Measurements from ENCODE around the gene INVS.
"Not testable (repeated sequence)": the region's sequence is repeated elsewhere in the genome, so short reads cannot be mapped to it uniquely, and the experiment has no call there.

The INVS gene

GRCh38 chr9:100202806-100203205 is 103.8 kb downstream of the INVS start:
- DNase-seq = no peak

DNA sequence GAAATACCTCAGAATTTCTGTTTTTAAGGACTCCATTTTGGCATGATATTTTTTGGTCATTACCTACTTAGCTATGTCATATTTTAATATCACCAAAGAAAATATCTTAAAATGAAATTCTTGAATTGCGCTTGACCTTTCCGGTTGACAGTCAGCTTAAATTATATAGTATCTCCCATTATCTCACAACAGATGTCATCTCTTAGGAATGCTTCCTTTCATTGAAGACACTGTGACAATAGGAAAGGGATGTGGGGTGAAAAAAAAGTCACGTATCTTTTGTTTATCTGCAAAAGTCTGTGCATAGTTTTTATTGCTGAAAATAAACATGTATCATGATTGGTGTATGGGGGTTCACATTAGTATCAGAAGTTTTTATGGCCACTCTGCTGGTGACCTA is 105.8 kb downstream of the INVS start:
- no peak for DNase-seq

DNA sequence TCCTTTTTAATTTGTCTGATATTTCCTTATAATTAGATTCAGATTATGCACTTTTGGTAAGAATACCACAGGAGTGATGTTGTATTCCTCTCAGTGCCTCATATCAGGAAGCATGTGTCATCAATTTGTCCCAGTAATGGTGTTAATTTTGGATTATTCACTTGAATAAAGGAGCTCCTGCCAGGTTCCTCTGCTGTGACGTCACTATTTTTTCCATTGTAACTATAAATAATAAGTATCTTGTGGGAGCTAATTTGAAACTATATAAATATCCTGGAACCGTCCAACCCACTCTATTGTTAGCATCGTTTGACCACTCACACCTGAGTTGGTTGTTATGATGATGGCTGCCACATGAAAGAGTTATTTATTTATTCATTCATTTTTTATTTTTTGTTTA is 107.9 kb downstream of the INVS start:
- DNase-seq = no peak

- DNase-seq = no peak
Observed at GRCh38 chr9:100208673-100209072, 109.6 kb downstream of the INVS start.

GRCh38 chr9:100211476-100211875 is 112.4 kb downstream of the INVS start:
- DNase-seq = no peak

DNA sequence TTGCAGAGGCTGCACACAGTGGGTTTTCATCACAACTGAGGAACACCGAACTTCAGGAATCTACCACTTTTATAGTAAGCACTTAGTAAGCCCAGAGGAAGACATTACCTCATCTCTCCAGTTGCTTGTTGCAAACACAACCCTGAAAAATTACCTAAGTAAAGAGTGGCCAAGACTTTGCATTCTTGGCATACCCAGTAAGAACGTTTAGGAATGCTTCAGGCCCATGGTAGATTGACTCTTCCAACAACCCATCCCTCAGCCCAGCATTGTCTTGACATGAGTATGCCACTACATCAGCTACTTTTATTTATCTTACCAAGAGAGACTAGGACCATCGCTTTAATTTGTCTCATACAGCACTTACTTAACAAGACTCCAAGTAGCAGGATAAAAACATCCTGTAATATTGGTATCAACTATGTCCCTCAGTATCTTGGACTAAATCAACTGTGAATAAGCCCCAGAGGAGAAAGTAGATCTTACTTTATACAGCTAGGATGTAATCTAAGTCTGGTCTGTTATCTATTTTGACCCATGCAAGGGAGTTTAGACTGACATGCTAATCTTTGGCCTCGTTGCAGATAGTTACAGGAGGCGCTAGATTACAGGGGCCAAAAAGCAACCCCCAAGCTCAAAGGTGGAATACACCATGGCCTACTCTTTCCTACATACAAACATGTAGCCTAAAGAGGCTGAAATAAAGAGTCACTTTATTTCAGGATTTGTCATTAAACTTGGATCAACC is 114.9 kb downstream of the INVS start:
- DNase-seq = no peak

DNA sequence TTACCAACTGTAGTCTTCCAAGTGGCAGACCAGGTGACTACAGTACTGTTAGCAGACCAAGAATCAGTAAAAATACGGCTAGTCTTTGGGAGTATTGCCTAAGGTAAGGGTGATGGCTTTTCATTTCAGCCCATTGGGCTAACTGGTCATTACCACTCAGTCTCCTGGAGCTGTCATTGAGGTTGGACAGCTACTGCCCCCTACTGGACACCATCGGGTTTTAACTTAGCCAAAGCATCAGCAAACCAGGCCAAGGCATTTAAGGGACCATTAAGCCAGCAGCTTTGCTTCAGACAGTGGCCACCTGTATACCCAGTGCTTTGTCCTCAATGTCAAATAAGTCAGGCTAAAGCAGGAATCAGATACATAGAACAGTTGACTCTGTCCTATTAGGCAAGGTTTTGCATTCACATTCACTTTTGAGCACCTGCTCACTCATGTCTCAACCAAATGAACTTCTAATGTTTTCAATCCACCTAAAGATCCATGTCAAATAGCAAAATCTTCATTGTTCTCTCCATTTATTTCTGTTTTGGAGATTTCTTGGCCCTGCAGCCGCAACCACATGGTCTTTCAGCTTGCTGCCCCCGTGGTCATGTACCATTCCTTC is 117.2 kb downstream of the INVS start:
- DNase-seq = peak; percentile 68 to 69

DNA sequence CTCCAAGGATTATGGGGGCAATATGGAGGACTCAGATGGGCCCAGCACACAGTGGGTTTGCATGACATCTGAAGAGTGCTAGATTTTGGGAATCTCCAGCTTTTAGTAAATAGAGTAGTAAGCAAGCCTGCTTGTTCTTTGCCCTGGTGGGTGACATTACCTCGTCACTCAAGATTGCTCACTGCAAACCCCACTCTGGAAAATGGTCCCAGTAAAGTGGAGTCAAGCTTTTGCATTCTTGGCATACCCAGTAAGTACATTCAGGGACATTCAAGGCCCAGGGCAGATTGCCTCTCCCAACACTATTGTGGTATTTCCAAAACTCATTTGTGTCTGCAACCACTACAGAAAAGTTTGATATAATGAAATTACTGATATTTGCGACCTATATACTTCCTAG is 118.5 kb downstream of the INVS start:
- DNase-seq = no peak

DNA sequence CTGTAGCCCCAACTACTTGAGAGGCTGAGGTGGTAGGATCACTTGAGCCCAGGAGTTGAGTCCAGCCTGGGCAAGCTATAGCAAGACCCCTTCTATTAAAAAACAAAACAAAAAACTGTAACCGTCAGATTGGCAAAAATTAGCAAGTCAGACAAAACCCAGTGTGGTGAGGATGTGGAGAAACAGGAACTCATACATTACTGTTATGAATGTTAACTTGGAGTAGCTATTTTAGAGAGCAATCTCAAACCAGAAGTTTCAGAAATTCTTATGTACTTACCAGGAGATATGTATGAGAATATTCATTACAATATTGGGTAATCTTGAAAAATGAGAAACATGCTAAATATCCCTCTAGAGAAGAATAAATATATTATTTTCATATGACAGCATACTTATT is 120.3 kb downstream of the INVS start:
- no peak for DNase-seq

DNA sequence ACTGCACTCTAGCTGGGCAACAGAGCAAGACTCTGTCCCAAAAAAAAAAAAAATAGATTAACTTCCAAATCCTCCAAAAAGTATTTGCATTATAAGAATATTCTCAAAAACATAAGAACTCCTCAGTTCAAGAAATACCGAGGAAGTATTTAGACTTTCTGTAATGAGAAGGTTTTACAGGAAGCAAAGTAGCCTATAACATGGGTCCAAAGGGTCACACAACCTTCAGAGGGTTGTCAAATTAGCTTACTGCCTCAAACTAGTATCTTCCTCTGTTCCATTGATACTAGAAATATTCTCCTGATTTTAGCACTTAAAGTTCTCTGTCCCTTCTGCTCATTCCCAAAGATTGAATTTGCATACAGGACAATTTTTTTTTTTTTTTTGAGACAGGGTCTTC is 121.9 kb downstream of the INVS start:
- DNase-seq = no peak

DNA sequence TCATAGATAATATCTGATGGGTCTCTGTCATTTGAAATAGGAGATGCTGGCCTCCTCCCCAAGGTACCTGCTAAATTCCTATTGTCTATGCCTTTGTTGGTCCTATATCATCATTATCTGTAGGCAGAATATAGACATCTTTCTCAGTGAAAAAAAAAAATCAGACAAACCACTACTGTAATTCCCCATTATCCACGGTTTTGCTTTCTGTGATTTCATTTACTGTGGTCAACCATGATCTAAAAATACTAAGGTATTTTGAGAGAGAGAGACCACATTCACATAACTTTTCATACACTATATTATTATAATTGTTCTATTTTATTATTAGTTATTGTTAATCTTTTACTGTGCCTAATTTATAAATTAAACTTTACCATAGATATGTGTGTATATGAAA is 122.5 kb downstream of the INVS start:
- DNase-seq = no peak

DNA sequence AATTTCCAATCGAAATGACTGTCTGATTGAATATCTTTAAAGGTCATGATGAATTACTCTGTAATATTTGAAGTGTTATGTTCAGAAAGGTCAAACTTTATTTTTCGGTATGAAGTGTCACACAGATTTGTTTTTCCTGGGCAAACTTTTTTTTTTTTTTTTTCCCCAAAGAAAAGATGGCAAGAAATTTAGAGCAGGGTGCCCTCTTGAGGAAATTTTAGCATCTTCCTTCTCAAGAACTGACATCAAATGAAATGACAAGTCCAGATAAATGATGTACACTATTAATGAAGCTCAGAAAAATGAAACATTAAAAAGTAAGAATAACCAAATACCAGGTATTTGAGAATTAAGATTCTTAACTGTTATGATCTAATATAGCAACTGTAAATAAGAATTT is 123.6 kb downstream of the INVS start:
- DNase-seq = peak in 1 of 2 donors; percentile 1

DNA sequence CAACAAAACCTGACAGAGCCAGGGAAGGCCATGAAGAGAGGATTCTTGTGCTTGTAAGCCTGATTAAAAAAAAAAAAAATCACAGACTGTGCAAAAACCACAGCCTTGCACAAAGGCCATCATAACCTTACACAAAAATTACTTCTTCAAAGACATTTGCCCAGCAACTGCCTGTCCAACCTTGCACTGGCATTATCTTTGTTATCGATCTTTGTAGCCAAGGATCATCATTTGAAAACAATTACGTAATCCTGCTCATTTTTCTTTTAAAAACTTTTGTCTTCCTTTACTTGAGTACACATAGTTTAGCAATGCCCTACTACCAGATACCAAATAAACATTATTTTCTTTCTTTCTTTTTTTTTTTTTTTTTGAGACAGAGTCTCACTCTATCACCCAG is 128.6 kb downstream of the INVS start:
- DNase-seq = no peak

- DNase-seq = no peak
Observed at GRCh38 chr9:100228352-100228869, 129.4 kb downstream of the INVS start.

- no peak for DNase-seq
Observed at GRCh38 chr9:100229136-100229535, 130.1 kb downstream of the INVS start.

DNA sequence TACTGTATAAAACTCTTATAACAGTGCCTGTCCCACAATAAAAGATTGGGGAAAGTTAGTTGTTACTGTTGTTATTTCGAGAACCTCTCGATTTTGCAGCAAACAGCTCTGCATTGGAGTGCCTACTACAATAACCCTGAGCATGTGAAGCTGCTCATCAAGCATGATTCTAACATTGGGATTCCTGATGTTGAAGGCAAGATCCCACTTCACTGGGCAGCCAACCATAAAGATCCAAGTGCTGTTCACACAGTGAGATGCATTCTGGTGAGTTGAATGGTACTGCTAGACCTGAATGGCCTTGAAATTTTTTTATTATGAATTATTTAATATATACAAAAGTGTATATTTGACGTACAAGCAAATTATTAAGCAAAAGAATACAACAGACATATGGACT is 130.5 kb downstream of the INVS start:
- no peak for DNase-seq

GRCh38 chr9:100236986-100237385 is 137.9 kb downstream of the INVS start:
- not testable (repeated sequence) for DNase-seq

GRCh38 chr9:100240512-100240911 is 141.5 kb downstream of the INVS start:
- DNase-seq = no peak

DNA sequence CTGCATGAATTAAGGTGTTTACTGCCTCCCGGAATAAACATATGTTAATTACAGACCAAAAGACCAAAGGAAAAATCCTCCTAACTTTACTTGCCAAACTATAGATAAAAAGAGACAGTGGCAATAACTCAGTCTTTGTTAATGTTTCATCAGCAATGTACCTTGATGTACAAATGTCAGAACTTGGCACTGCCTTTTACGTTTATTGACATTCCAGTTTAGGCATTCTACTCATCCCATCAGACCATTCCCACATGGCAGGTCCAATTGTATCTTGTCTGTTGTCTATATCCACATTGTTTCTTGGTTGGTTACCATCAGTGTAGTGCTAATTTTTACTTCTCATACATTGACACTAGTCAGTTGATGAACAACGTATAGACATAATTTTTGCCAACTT is 168.2 kb downstream of the INVS start:
- no peak for DNase-seq

DNA sequence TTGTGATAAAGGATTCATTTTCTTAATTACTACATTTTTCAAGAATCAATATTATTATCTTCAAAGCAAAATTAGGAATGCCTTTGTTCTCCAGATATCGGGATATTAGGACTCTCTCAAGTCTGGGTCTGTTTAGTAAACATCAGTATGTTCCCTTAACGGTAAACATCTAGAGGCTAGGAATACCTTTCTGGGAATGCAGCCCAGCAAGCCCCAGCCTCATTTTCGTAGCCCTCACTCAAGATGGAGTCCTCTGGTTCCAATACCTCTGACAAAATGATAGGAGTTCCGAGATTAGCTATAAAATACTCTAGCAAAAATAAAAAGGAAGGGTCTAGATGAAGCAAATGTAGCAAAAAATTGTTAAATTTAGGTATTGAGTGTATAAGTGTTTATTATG is 169.2 kb downstream of the INVS start:
- no peak for DNase-seq

GRCh38 chr9:100269656-100270055 is 170.6 kb downstream of the INVS start:
- DNase-seq = no peak

DNA sequence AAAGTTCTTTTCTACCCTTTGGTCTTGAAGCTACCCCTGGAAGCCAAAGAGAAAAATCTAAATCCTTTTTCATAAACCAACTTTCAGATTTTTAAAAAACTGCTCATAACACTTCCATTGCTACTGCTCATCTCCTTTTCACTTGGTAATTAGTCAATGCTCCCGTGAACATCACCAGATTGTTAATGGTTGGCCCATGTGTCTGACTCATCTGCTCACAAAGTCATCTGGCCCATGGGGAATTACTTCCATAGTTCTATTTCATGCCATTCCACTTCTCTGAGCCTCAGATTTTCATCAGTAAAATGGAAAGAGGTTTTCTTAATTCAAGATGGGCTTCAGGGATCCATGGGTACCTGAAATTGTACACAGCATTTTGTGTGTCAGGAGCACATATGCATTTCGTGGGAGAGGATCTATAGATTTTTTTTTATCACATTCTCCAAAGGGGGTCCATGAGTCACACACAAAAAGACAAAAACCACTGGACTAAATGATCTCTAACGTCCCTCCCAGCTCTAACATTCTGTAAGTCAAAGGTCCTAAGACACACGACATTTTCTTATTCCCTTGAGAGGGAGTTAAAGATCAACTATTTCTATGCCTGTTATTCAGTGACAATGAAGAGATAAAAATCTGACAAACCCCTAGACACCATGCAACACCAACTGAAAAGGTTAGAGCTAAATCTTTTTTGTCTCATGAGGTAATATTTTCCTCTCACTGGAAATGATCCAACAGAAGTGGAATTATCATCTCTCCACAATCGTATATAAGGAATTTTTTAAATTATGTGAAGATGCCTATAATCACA is 178.3 kb downstream of the INVS start:
- DNase-seq = no peak

DNA sequence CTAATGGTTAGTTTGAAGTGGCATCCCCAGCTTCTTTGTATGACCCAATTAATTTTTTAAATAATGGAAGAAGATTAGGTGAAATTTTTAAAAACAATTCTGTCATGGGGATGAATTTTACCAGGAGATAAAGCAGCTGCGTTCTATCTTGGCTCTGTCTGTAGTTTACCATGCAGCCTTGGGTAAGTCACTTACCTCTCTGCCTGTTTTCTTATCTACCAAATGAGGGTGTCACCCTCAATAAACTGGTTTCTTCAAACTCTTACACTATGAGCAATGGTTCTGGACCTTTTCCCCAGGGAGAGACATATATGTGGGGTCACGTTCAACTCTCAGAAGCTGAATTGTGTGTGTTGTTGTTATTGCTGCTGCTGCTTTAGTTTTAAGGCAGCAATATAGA is 182.0 kb downstream of the INVS start:
- no peak for DNase-seq
